Endothelial cell of umbilical vein (primary cell): ENCODE results near the gene CANT1.

Experiments used
- CTCF ChIP-seq, 2 donors: IDR thresholded peaks; 1 replicate in 1 of 2; 2 replicates in 1 of 2; pipeline ENCODE4 v1.5.1; 2011; ENCODE audit warnings: low read length in 2 of 2, mild to moderate bottlenecking in 2 of 2, moderate library complexity in 2 of 2, control low read depth in 1 of 2, inconsistent platforms in 1 of 2, low read depth in 1 of 2; ENCODE audit not compliant: insufficient read depth in 1 of 2; ENCODE audit errors: extremely low read depth in 1 of 2
- EZH2 ChIP-seq: IDR thresholded peaks from 2 replicates; pipeline ENCODE4 v1.6.1; 2012; ENCODE audit warnings: borderline replicate concordance, low read depth, mild to moderate bottlenecking, moderate library complexity, low read length, inconsistent platforms; ENCODE audit not compliant: severe bottlenecking
- FOS ChIP-seq: IDR thresholded peaks from 2 replicates; pipeline ENCODE4 v1.6.1; 2011; ENCODE audit warnings: mild to moderate bottlenecking, low read length, moderate library complexity, borderline replicate concordance; ENCODE audit not compliant: insufficient read depth
- MAX ChIP-seq: IDR thresholded peaks from 2 replicates; pipeline ENCODE4 v1.6.1; 2011; ENCODE audit not compliant: insufficient read depth, insufficient read length
- POLR2A ChIP-seq: IDR thresholded peaks from 2 replicates; pipeline ENCODE4 v1.6.1; 2012; ENCODE audit warnings: low read depth, mild to moderate bottlenecking, control low read depth, low read length
- POLR2AphosphoS5 ChIP-seq: IDR thresholded peaks from 2 replicates; pipeline ENCODE4 v1.6.1; 2012; ENCODE audit warnings: low read depth, mild to moderate bottlenecking, control low read depth, low read length, moderate library complexity; ENCODE audit not compliant: insufficient read depth

GRCh38 chr17:79043931-79044320 is 34.4 kb upstream of the CANT1 start:
- TF ChIP-seq CTCF (IDR thresholded peaks at IDR 0.05; ENCODE audit: extremely low read depth in 1 of 2, insufficient read depth in 1 of 2, low read depth in 1 of 2, low read length in 2 of 2), result no peak
- TF ChIP-seq EZH2, result no peak
- no peak for TF ChIP-seq MAX
- no peak for TF ChIP-seq POLR2AphosphoS5
- TF ChIP-seq POLR2A, result no peak
- no peak for TF ChIP-seq FOS
